Muscle layer of duodenum (tissue), 2 donors: ENCODE measurements around the gene SNAP25.

ENCODE experiments used
- H3K27ac ChIP-seq: one replicate; pipeline ENCODE4 v1.7.0; 2013; ENCODE audit warnings: mild to moderate bottlenecking, low read length
- H3K27me3 ChIP-seq: one replicate; pipeline ENCODE4 v1.7.0; 2013; ENCODE audit warnings: low read depth, mild to moderate bottlenecking, control low read depth, low read length
- H3K36me3 ChIP-seq, 2 donors: one replicate each; pipeline ENCODE4 v1.7.0; 2013; ENCODE audit warnings: low read length in 2 of 2, control low read depth in 1 of 2, mild to moderate bottlenecking in 1 of 2; ENCODE audit not compliant: insufficient read depth in 2 of 2, control insufficient read depth in 1 of 2
- H3K4me1 ChIP-seq, 2 donors: one replicate each; pipeline ENCODE4 v1.7.0; 2013; ENCODE audit warnings: low read length in 2 of 2, mild to moderate bottlenecking in 2 of 2, control low read depth in 1 of 2, moderate library complexity in 1 of 2; ENCODE audit not compliant: insufficient read depth in 2 of 2, control insufficient read depth in 1 of 2
- H3K4me3 ChIP-seq, 2 donors: one replicate each; pipeline ENCODE4 v1.7.0; 2013; ENCODE audit warnings: low read length in 2 of 2, low read depth in 1 of 2, mild to moderate bottlenecking in 1 of 2
- H3K9me3 ChIP-seq, 2 donors: one replicate each; pipeline ENCODE4 v1.7.0; 2013; ENCODE audit warnings: low read length in 2 of 2, control low read depth in 1 of 2, mild to moderate bottlenecking in 1 of 2; ENCODE audit not compliant: control insufficient read depth in 1 of 2
- donor health status: healthy.

Gene SNAP25

GRCh38 chr20:10324198-10324847 lies 105.7 kb downstream of the SNAP25 start:
- H3K27ac ChIP-seq, result no peak overlapping the region
- no peaks in the 10 kb centered on the region for H3K4me1 ChIP-seq
- no peak overlapping the region for H3K4me3 ChIP-seq
- no peaks in the 10 kb centered on the region for H3K27me3 ChIP-seq
- H3K9me3 ChIP-seq, result no peaks in the 10 kb centered on the region
- H3K36me3 ChIP-seq, result no peaks in the 10 kb centered on the region

- no peaks in the 10 kb centered on the region for H3K27me3 ChIP-seq
- no peaks in the 10 kb centered on the region for H3K36me3 ChIP-seq
- H3K9me3 ChIP-seq, result no peaks in the 10 kb centered on the region
- no peak overlapping the region for H3K4me3 ChIP-seq
- no peaks in the 10 kb centered on the region for H3K4me1 ChIP-seq
- H3K27ac ChIP-seq, result no peak overlapping the region
Measured at GRCh38 chr20:10328897-10329255, 110.2 kb downstream of the SNAP25 start.

GRCh38 chr20:10329387-10330005 lies 110.9 kb downstream of the SNAP25 start:
- Histone ChIP-seq H3K27me3 (no peaks in the 10 kb centered on the region), H3K4me1 (no peaks in the 10 kb centered on the region), H3K4me3 (no peak overlapping the region), H3K36me3 (no peaks in the 10 kb centered on the region), H3K27ac (no peak overlapping the region), H3K9me3 (no peaks in the 10 kb centered on the region)

- no peaks in the 10 kb centered on the region for H3K36me3 ChIP-seq
- no peaks in the 10 kb centered on the region for H3K4me1 ChIP-seq
- no peak overlapping the region for H3K4me3 ChIP-seq
- no peaks in the 10 kb centered on the region for H3K27me3 ChIP-seq
- no peak overlapping the region for H3K27ac ChIP-seq
- no peaks in the 10 kb centered on the region for H3K9me3 ChIP-seq
Measured at GRCh38 chr20:10330071-10330470, 111.4 kb downstream of the SNAP25 start.

GRCh38 chr20:10332656-10333415 lies 114.2 kb downstream of the SNAP25 start:
- no peaks in the 10 kb centered on the region for H3K4me1 ChIP-seq
- no peaks in the 10 kb centered on the region for H3K27me3 ChIP-seq
- no peak overlapping the region for H3K27ac ChIP-seq
- no peak overlapping the region for H3K4me3 ChIP-seq
- H3K9me3 ChIP-seq, result no peaks in the 10 kb centered on the region
- H3K36me3 ChIP-seq, result no peaks in the 10 kb centered on the region

- Histone ChIP-seq H3K36me3 (no peaks in the 10 kb centered on the region), H3K4me1 (no peaks in the 10 kb centered on the region), H3K27ac (no peak overlapping the region), H3K9me3 (no peaks in the 10 kb centered on the region), H3K4me3 (no peak overlapping the region), H3K27me3 (no peaks in the 10 kb centered on the region)
Measured at GRCh38 chr20:10336959-10337729, 118.5 kb downstream of the SNAP25 start.

GRCh38 chr20:10338426-10339180 lies 120.0 kb downstream of the SNAP25 start:
- no peaks in the 10 kb centered on the region for H3K4me1 ChIP-seq
- no peak overlapping the region for H3K27ac ChIP-seq
- no peak overlapping the region for H3K4me3 ChIP-seq
- no peaks in the 10 kb centered on the region for H3K36me3 ChIP-seq
- no peaks in the 10 kb centered on the region for H3K9me3 ChIP-seq
- H3K27me3 ChIP-seq, result no peaks in the 10 kb centered on the region

GRCh38 chr20:10339609-10340008 lies 121.0 kb downstream of the SNAP25 start:
- H3K27me3 ChIP-seq, result no peaks in the 10 kb centered on the region
- H3K9me3 ChIP-seq, result no peaks in the 10 kb centered on the region
- H3K36me3 ChIP-seq, result no peaks in the 10 kb centered on the region
- no peaks in the 10 kb centered on the region for H3K4me1 ChIP-seq
- H3K4me3 ChIP-seq, result no peak overlapping the region
- H3K27ac ChIP-seq, result no peak overlapping the region

- Histone ChIP-seq H3K9me3 (no peaks in the 10 kb centered on the region), H3K27ac (no peak overlapping the region), H3K36me3 (no peaks in the 10 kb centered on the region), H3K4me1 (no peaks in the 10 kb centered on the region), H3K27me3 (no peaks in the 10 kb centered on the region), H3K4me3 (no peak overlapping the region)
Measured at GRCh38 chr20:10342152-10342551, 123.5 kb downstream of the SNAP25 start.

GRCh38 chr20:10344953-10345352 lies 126.3 kb downstream of the SNAP25 start:
- Histone ChIP-seq H3K36me3 (no peaks in the 10 kb centered on the region), H3K27ac (no peak overlapping the region), H3K27me3 (no peaks in the 10 kb centered on the region), H3K4me3 (no peak overlapping the region), H3K9me3 (no peaks in the 10 kb centered on the region), H3K4me1 (no peaks in the 10 kb centered on the region)
